ENCODE data around the gene HDDC3. TPM values are rescaled to one million over a fixed set of nuclear protein-coding genes. Genes with fewer than 3 reads are reported as not detected.
A peak's percentile ranks its signal among the peaks of the same experiment; 100 is the strongest.

Gene HDDC3
- total RNA-seq, 2 experiments from 2014 or later = 34.2 to 35.6 TPM

DNA sequence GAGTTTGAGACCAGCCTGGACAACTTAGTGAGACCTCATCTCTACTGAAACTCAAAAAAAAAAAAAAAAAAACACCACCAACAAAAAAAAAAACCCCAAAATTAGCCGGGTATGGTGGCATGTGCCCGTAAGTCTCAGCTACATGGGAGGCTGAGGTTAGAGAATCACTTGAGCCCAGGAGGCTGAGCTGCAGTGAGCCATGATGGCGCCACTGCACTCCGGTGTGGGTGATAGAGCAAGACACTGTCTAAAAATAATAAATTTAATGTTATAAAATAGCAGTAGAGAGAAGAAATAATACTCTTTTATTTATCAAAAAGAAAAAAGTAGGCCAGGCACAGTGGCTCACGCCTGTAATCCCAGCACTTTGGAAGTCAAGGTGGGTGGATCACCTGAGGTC lies 39.8 kb upstream of the HDDC3 start:
- CTCF ChIA-PET = interaction anchor here (5.8 kb wide), 1 partner anchor 15 kb away, joined by 38 read pairs; no protein-coding TSS in a partner anchor

DNA sequence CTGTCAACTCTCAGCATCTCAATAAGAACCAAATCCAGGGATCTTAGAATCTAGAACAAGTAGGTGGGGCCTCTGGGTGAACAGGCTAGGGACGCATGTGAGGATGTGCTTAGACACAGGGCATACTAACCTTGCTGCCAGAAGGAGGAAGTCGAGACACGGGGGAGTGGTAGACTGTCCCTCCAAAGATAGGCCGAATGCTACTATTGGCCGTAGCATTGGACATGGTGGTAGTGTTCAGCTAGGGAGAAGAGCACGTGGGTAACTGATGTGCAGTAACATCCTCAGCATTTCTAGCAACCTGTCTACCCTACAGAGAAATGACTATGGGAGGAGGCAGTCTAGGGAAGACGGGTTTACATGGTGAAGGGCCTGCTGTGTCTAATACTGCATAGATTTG lies 37.9 kb upstream of the HDDC3 start:
- POLR2A ChIA-PET = interaction anchor here (5.1 kb wide), 1 partner anchor 12 kb away, joined by 38 read pairs; no protein-coding TSS in a partner anchor
- CTCF ChIA-PET = interaction anchor here (5.8 kb wide), 1 partner anchor 13 kb away, joined by 38 read pairs; no protein-coding TSS in a partner anchor
- no peaks in the 10 kb centered on the region for H3K4me1 Mint-ChIP-seq (ENCODE audit: low read depth)
- H3K4me3 Mint-ChIP-seq = no peak overlapping the region
- TF ChIP-seq, protein P1, sequence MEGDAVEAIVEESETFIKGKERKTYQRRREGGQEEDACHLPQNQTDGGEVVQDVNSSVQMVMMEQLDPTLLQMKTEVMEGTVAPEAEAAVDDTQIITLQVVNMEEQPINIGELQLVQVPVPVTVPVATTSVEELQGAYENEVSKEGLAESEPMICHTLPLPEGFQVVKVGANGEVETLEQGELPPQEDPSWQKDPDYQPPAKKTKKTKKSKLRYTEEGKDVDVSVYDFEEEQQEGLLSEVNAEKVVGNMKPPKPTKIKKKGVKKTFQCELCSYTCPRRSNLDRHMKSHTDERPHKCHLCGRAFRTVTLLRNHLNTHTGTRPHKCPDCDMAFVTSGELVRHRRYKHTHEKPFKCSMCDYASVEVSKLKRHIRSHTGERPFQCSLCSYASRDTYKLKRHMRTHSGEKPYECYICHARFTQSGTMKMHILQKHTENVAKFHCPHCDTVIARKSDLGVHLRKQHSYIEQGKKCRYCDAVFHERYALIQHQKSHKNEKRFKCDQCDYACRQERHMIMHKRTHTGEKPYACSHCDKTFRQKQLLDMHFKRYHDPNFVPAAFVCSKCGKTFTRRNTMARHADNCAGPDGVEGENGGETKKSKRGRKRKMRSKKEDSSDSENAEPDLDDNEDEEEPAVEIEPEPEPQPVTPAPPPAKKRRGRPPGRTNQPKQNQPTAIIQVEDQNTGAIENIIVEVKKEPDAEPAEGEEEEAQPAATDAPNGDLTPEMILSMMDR (IDR thresholded peaks at IDR 0.05) = no peak
- no peaks in the 10 kb centered on the region for H3K9me3 Mint-ChIP-seq
- H3K27ac Mint-ChIP-seq = no peak overlapping the region
- DNase-seq = no peak
- ATAC-seq = no peak
- no peaks in the 10 kb centered on the region for H3K27me3 Mint-ChIP-seq
- H3K36me3 Mint-ChIP-seq (ENCODE audit: low read depth) = peaks cover 60% of the 10 kb centered on the region
- intact Hi-C loops (cut with micrococcal nuclease) = no loop called here

More for the DNA sequence above, 39.8 kb upstream of the HDDC3 start:
- POLR2A ChIA-PET = interaction anchor here (1.1 kb wide), 1 partner anchor 41 kb away, joined by 3 read pairs; no protein-coding TSS in a partner anchor
- Mint-ChIP-seq H3K9me3 (no peaks in the 10 kb centered on the region), H3K27ac (no peak overlapping the region), H3K4me3 (no peak overlapping the region), H3K4me1 (ENCODE audit: low read depth) (no peaks in the 10 kb centered on the region), H3K36me3 (ENCODE audit: low read depth) (peaks cover 63% of the 10 kb centered on the region), H3K27me3 (no peaks in the 10 kb centered on the region)
- intact Hi-C loops (cut with micrococcal nuclease) = no loop called here
- ATAC-seq (no peak), DNase-seq (no peak)
- TF ChIP-seq, protein P1 (IDR thresholded peaks at IDR 0.05) = no peak

DNA sequence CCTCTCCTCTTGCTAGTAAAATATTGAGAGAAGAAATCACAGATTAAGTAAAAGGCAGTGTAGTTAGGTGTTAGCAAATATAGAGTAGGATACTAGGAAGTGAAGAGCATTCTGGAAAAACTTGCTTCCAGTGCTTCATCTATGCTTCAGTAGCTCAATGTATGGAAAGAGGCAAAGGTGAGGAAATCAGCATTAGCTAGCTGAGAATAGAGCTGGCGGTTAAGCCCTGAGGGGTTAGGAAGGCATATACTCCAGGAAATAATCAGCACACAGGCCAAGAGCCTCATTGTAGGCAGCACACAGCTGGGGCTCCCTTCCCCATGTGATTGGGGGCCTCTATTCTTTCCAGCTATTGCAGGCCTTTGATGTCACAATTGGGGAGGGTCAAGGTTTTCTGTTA lies 36.1 kb upstream of the HDDC3 start:
- Mint-ChIP-seq H3K9me3 (no peaks in the 10 kb centered on the region), H3K27ac (peak overlapping the region; percentile 15), H3K36me3 (ENCODE audit: low read depth) (peaks cover 52% of the 10 kb centered on the region), H3K27me3 (no peaks in the 10 kb centered on the region), H3K4me3 (no peak overlapping the region), H3K4me1 (ENCODE audit: low read depth) (no peaks in the 10 kb centered on the region)
- intact Hi-C loops (cut with micrococcal nuclease) = no loop called here
- CTCF ChIA-PET = interaction anchor here (5.8 kb wide), 1 partner anchor 11 kb away, joined by 38 read pairs; no protein-coding TSS in a partner anchor
- DNase-seq (no peak), ATAC-seq (no peak)
- POLR2A ChIA-PET = interaction anchor here (0.9 to 5.1 kb wide), 2 partner anchors 10 to 11 kb away, joined by 3 to 38 read pairs; no protein-coding TSS in a partner anchor
- TF ChIP-seq, protein P1 (IDR thresholded peaks at IDR 0.05) = no peak

DNA sequence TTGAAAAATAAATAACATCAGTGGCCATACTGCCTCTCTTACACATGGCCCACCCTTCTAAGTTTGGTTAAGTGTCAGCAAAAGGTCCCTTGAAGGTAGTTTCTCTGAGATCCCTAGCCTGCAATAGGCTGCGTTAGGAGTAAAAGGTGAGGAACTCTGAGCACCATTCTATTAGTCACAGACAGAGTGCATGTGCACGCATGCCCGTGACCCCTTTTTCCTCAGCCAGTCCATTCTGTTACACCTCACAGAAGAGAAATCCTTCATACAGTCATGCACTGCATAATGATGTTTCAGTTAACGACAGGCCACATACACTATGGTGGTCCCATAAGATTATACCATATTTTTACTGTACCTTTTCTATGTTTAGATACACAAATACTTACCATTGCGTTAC lies 34.9 kb upstream of the HDDC3 start:
- no peak for DNase-seq
- Mint-ChIP-seq H3K4me3 (no peak overlapping the region), H3K27me3 (no peaks in the 10 kb centered on the region), H3K27ac (no peak overlapping the region), H3K36me3 (ENCODE audit: low read depth) (peaks cover 51% of the 10 kb centered on the region), H3K9me3 (no peaks in the 10 kb centered on the region), H3K4me1 (ENCODE audit: low read depth) (peaks cover under 1% of the 10 kb centered on the region)
- ChIA-PET POLR2A (interaction anchor here (1.1 to 5.1 kb wide), 3 partner anchors 9 to 13 kb away, joined by 3 to 38 read pairs (median 6); no protein-coding TSS in a partner anchor), CTCF (interaction anchor here (1.1 to 5.8 kb wide), 4 partner anchors 8 to 88 kb away, joined by 3 to 38 read pairs (median 12); no protein-coding TSS in a partner anchor)
- no peak for ATAC-seq
- intact Hi-C loops (cut with micrococcal nuclease) = no loop called here
- TF ChIP-seq, protein P1 (IDR thresholded peaks at IDR 0.05) = no peak

DNA sequence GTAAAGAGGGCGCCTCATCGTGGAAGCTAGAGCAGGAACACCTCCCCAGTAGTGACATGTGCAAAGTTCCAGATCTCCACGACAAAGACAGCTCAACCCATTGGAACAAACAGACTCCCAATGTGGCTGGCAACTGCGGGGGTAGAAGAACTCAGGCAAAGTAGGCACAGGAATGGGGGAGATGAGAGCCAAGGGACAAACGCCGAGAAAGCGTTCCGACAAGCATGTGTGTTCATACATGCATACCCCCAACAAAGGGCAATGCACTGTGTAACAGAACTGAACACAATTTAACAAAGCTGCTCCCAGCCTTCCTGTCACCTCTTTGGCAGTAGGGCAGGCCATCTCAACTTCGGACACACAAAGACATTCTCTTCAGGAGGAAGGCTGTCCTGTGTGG lies 33.9 kb upstream of the HDDC3 start:
- peaks cover 2% of the 10 kb centered on the region for H3K4me1 Mint-ChIP-seq (ENCODE audit: low read depth)
- peaks cover 60% of the 10 kb centered on the region for H3K36me3 Mint-ChIP-seq (ENCODE audit: low read depth)
- no peaks in the 10 kb centered on the region for H3K27me3 Mint-ChIP-seq
- intact Hi-C loops (cut with micrococcal nuclease) = no loop called here
- no peaks in the 10 kb centered on the region for H3K9me3 Mint-ChIP-seq
- H3K27ac Mint-ChIP-seq = no peak overlapping the region
- TF ChIP-seq, protein P1 (IDR thresholded peaks at IDR 0.05) = no peak
- ChIA-PET CTCF (interaction anchor here (1.0 to 1.3 kb wide), 5 partner anchors 9 to 89 kb away, joined by 3 to 21 read pairs (median 3); no protein-coding TSS in a partner anchor), POLR2A (interaction anchor here (1.1 to 5.1 kb wide), 3 partner anchors 8 to 13 kb away, joined by 3 to 38 read pairs (median 6); no protein-coding TSS in a partner anchor)
- DNase-seq (no peak), ATAC-seq (no peak)
- no peak overlapping the region for H3K4me3 Mint-ChIP-seq

Data from activated CD8-positive, alpha-beta T cell treated with anti-CD3 and anti-CD28 coated beads for 36 hours (primary cell).